GM12874 (cell line): Measurements from ENCODE around the gene MATR3.

Experiments
- CTCF ChIP-seq: IDR thresholded peaks from 2 replicates; pipeline ENCODE4 v1.5.1; 2011; ENCODE audit warnings: low read depth, mild to moderate bottlenecking, control low read depth, low read length, moderate library complexity; ENCODE audit not compliant: insufficient read depth

The MATR3 gene

GRCh38 chr5:139340051-139340450 is 46.5 kb downstream of the MATR3 start:
- no peak for TF ChIP-seq CTCF

- TF ChIP-seq CTCF = no peak
Observed at GRCh38 chr5:139341187-139341688, 47.7 kb downstream of the MATR3 start.

GRCh38 chr5:139341689-139342422 is 48.3 kb downstream of the MATR3 start, which contains the start of gene PAIP2:
Gene PAIP2 (plus strand): TSS chr5:139341854. CDS start chr5:139363785, 21,931 bp downstream.
- peak; percentile 84 for TF ChIP-seq CTCF

- no peak for TF ChIP-seq CTCF
Observed at GRCh38 chr5:139342423-139342723, 48.8 kb downstream of the MATR3 start.

GRCh38 chr5:139343476-139343875 is 49.9 kb downstream of the MATR3 start:
- no peak for TF ChIP-seq CTCF

GRCh38 chr5:139344177-139344576 is 50.6 kb downstream of the MATR3 start:
- no peak for TF ChIP-seq CTCF

GRCh38 chr5:139354186-139354585 is 60.6 kb downstream of the MATR3 start:
- TF ChIP-seq CTCF = no peak
